GM10248 (cell line): Measurements from ENCODE around the gene HEXD.

ENCODE experiments used
- CTCF ChIA-PET: fragments of 300-600 bp; sonication (Branson Sonifier 250); formaldehyde crosslinking; extraction: SDS; loops from one replicate; lab custom pipeline; 2021; ENCODE audit warnings: antibody characterized with exemption; lab: Yijun Ruan, JAX
- POLR2A ChIA-PET: fragments of 350-650 bp; sonication (Branson Sonifier 250); formaldehyde crosslinking; extraction: SDS; loops from one replicate; lab custom pipeline; 2020; ENCODE audit warnings: antibody characterized with exemption; lab: Yijun Ruan, JAX
- DNase-seq: peaks from one replicate; pipeline ENCODE4 v3.0.0; 2012; ENCODE audit errors: extremely low spot score
- TF ChIP-seq, protein P1 (sequence below): IDR thresholded peaks from 2 replicates; pipeline ENCODE4 v1.5.1; 2012; ENCODE audit warnings: mild to moderate bottlenecking, low read depth; ENCODE audit errors: extremely low read depth, missing control alignments, control extremely low read depth

The HEXD gene

GRCh38 chr17:82399601-82400101, 18.5 kb upstream of the HEXD start:
- POLR2A ChIA-PET, result no interaction called here
- CTCF ChIA-PET, result interaction anchor here (1.0 to 1.5 kb wide), 4 partner anchors 20 to 47 kb away, joined by 3 to 5 read pairs (median 4); no protein-coding TSS in a partner anchor
- TF ChIP-seq, protein P1, sequence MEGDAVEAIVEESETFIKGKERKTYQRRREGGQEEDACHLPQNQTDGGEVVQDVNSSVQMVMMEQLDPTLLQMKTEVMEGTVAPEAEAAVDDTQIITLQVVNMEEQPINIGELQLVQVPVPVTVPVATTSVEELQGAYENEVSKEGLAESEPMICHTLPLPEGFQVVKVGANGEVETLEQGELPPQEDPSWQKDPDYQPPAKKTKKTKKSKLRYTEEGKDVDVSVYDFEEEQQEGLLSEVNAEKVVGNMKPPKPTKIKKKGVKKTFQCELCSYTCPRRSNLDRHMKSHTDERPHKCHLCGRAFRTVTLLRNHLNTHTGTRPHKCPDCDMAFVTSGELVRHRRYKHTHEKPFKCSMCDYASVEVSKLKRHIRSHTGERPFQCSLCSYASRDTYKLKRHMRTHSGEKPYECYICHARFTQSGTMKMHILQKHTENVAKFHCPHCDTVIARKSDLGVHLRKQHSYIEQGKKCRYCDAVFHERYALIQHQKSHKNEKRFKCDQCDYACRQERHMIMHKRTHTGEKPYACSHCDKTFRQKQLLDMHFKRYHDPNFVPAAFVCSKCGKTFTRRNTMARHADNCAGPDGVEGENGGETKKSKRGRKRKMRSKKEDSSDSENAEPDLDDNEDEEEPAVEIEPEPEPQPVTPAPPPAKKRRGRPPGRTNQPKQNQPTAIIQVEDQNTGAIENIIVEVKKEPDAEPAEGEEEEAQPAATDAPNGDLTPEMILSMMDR, result no peak
- DNase-seq, result no peak

DNA sequence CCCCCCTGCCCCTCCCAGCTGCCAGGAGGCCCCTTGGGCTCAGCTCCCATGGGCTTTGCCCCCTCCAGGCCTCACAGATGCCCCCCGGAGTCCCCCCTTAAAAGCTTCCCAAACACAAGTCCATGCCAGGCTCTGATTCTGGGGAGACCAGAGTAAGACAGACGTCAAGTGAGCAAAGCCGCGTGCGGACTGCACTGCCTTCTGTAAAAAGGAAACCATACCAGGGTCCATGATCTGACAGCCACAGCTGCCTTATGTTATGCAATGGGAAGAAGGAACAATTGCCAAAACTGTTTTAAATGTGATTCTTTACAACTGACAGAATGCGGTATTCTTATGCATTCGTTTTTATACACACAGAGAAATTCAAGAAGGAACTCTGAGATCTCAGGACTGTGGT, 17.9 kb upstream of the HEXD start:
- no peak for DNase-seq
- POLR2A ChIA-PET, result no interaction called here
- TF ChIP-seq, protein P1, result no peak
- CTCF ChIA-PET, result interaction anchor here (1.0 to 1.5 kb wide), 4 partner anchors 19 to 151 kb away, joined by 3 to 5 read pairs (median 4); no protein-coding TSS in a partner anchor

DNA sequence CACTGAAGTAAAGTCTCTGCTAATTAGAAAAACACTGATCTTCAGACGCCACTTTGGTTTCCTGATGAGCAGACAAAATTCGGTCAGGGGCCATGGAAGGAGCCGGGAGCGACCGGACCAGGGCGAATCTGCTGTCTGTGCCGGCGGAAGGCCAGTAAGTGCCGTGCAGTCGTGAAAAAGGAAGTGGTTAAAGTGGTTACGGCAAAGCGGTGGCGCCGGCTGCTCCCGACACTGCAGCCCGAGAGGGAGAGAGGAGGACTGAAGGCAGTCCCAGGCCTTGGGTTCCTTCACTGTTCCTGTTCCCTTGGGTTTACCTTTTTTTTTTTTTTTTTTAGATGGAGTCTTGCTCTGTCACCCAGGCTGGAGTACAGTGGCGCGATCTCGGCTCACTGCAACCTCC, 17.3 kb upstream of the HEXD start:
- DNase-seq, result peak; percentile 88
- POLR2A ChIA-PET, result no interaction called here
- CTCF ChIA-PET, result interaction anchor here (1.0 to 1.5 kb wide), 3 partner anchors 24 to 150 kb away, joined by 3 to 4 read pairs (median 3); no protein-coding TSS in a partner anchor
- TF ChIP-seq, protein P1, result no peak

DNA sequence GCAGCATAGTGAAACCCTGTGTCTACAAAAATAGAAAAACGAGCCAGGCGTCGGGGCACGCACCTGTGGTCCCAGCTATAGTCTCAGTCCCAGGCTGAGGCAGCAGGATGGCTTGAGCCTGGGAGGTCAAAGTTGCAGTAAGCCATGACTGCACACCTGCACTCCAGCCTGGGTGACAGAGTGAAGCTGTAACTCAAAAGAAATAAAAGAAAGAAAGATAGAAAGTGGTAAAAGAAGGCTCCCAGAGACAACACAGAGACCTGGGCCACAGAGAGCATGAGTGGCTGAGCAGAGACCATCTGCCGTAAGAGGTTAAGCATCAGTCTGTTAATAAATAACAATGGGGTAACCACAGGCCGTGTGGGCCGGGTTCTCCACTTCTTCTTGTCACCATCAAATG, 15.3 kb upstream of the HEXD start:
- DNase-seq, result peak; percentile 83
- TF ChIP-seq, protein P1, result no peak
- ChIA-PET CTCF (interaction anchor here (1.6 to 1.7 kb wide), 2 partner anchors 11 to 33 kb away, joined by 6 read pairs; no protein-coding TSS in a partner anchor), POLR2A (no interaction called here)

- ChIA-PET CTCF (no interaction called here), POLR2A (no interaction called here)
- TF ChIP-seq, protein P1, result no peak
- no peak for DNase-seq
Observed at GRCh38 chr17:82403662-82404660, 14.2 kb upstream of the HEXD start.

DNA sequence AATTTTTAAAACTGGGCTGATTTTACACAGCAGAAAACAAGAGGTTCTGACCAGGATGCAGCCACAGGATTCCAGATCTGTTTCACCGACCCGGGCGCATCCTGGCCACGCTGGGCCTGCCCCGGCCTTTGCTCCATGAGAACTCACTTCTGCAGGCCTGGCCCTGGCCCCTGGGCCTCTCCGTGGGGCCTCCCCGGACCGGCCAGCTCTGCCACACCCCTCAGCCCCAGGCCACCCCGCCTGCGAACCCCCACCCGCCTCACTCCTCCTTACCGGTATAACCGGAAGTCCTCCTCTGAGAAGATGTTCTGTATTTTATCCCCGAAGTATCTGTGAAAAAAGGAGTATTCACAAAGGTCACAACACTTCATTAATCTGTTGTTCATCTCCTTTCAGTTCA, 13.1 kb upstream of the HEXD start:
- POLR2A ChIA-PET, result no interaction called here
- TF ChIP-seq, protein P1, result no peak
- CTCF ChIA-PET, result interaction anchor here (1.4 to 1.5 kb wide), 3 partner anchors 9 to 54 kb away, joined by 3 to 5 read pairs (median 3); no protein-coding TSS in a partner anchor
- DNase-seq, result no peak
